Measurements from ENCODE around the gene ATPAF1.
A peak's percentile ranks its signal among the peaks of the same experiment; 100 is the strongest.

ATPAF1 gene

GRCh38 chr1:46689356-46689755, 21.2 kb upstream of the ATPAF1 start:
- no peak overlapping the region for H3K27ac ChIP-seq
- no peak overlapping the region for H3K4me2 ChIP-seq (ENCODE audit: low read length)
- no peaks in the 10 kb centered on the region for H3K36me3 ChIP-seq (ENCODE audit: control insufficient read depth, insufficient read depth, low read length)
- TF ChIP-seq CTCF (IDR thresholded peaks at IDR 0.05): no peak
- no peak overlapping the region for H2AFZ ChIP-seq
- H3K9me3 ChIP-seq (ENCODE audit: control insufficient read depth, low read length): no peaks in the 10 kb centered on the region
- H3K27me3 ChIP-seq (ENCODE audit: control insufficient read depth, insufficient read depth, low read length): no peaks in the 10 kb centered on the region
- no peak overlapping the region for H3K9ac ChIP-seq
- no peaks in the 10 kb centered on the region for H3K79me2 ChIP-seq
- peaks cover 23% of the 10 kb centered on the region for H3K4me1 ChIP-seq
- no peak overlapping the region for H3K4me3 ChIP-seq (ENCODE audit: low read depth, low read length)

DNA sequence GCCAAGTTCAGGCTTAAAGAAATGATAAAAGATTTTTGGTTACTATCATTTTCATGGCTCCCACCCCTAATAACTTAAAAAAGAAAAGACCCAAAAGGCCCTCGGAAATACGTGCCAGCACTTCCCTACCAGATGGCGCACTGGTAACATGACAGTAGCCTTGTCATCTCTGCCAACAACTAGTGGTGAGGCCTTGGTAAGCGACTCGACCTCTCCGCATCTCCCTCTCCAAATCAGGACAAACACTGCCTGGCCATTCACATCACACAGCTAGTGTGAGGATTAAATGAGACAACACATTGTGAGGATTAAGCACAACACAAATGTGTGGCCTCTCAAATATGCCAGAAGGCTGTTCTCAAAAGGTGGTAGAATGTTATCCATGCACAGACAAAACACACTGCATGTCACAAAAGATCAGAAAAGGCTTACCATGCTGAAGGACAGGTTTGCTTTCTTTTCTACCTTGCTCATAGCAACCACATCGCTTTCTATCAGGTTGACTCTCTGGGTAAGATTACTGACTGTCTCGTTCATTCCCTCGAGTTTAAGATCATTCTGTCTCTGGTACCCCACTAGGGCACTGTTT, 19.9 kb upstream of the ATPAF1 start:
- peaks cover 25% of the 10 kb centered on the region for H3K4me1 ChIP-seq
- no peak overlapping the region for H3K4me3 ChIP-seq (ENCODE audit: low read depth, low read length)
- H3K9me3 ChIP-seq (ENCODE audit: control insufficient read depth, low read length): no peaks in the 10 kb centered on the region
- peak overlapping the region; percentile 55 for H3K4me2 ChIP-seq (ENCODE audit: low read length)
- H3K79me2 ChIP-seq: no peaks in the 10 kb centered on the region
- no peak overlapping the region for H2AFZ ChIP-seq
- no peak overlapping the region for H3K9ac ChIP-seq
- H3K27me3 ChIP-seq (ENCODE audit: control insufficient read depth, insufficient read depth, low read length): no peaks in the 10 kb centered on the region
- H3K27ac ChIP-seq: no peak overlapping the region
- H3K36me3 ChIP-seq (ENCODE audit: control insufficient read depth, insufficient read depth, low read length): no peaks in the 10 kb centered on the region
- no peak for TF ChIP-seq CTCF (IDR thresholded peaks at IDR 0.05)

DNA sequence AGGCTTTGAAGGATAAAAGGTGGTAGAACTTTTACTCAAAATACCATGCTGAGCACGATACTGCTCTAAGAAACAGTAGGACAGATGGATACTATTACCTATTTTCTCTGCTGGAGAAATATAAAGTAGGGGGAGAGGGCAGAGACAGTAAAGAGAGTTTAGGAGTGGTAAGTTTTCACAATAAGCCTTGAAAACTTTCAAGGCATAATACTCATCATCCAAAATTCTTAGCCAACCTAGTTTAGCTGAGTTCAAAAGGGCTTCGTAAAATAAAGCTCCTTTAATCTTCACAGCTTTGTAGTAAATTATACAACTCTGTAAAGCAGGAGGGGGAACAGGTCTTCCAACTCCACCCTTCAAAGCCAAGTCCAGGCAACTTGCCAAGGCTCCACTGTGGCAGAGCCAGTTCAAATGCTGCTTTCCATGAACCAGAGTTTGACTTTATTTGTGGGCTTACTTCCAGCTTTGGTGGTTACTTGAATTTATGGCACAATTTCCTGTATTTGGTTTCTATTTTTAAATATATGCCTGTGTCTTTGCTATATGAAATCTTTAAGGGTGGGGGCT, 19.0 kb upstream of the ATPAF1 start:
- H3K79me2 ChIP-seq: no peaks in the 10 kb centered on the region
- H3K9me3 ChIP-seq (ENCODE audit: control insufficient read depth, low read length): no peaks in the 10 kb centered on the region
- H3K9ac ChIP-seq: no peak overlapping the region
- no peak overlapping the region for H2AFZ ChIP-seq
- peak overlapping the region; percentile 27 for H3K4me3 ChIP-seq (ENCODE audit: low read depth, low read length)
- H3K27ac ChIP-seq: peak overlapping the region; percentile 32
- H3K27me3 ChIP-seq (ENCODE audit: control insufficient read depth, insufficient read depth, low read length): no peaks in the 10 kb centered on the region
- peaks cover 17% of the 10 kb centered on the region for H3K4me1 ChIP-seq
- no peaks in the 10 kb centered on the region for H3K36me3 ChIP-seq (ENCODE audit: control insufficient read depth, insufficient read depth, low read length)
- H3K4me2 ChIP-seq (ENCODE audit: low read length): peak overlapping the region; percentile 55
- TF ChIP-seq CTCF (IDR thresholded peaks at IDR 0.05): no peak

- Histone ChIP-seq H3K9me3 (ENCODE audit: control insufficient read depth, low read length) (no peaks in the 10 kb centered on the region), H3K4me1 (peaks cover 15% of the 10 kb centered on the region), H3K27me3 (ENCODE audit: control insufficient read depth, insufficient read depth, low read length) (no peaks in the 10 kb centered on the region), H3K27ac (no peak overlapping the region), H2AFZ (no peak overlapping the region), H3K79me2 (no peaks in the 10 kb centered on the region), H3K9ac (no peak overlapping the region), H3K4me3 (ENCODE audit: low read depth, low read length) (no peak overlapping the region), H3K36me3 (ENCODE audit: control insufficient read depth, insufficient read depth, low read length) (no peaks in the 10 kb centered on the region), H3K4me2 (ENCODE audit: low read length) (peak overlapping the region; percentile 34)
- no peak for TF ChIP-seq CTCF (IDR thresholded peaks at IDR 0.05)
Observed at GRCh38 chr1:46686255-46686654, 18.1 kb upstream of the ATPAF1 start.

- TF ChIP-seq CTCF (IDR thresholded peaks at IDR 0.05): no peak
- no peaks in the 10 kb centered on the region for H3K9me3 ChIP-seq (ENCODE audit: control insufficient read depth, low read length)
- H2AFZ ChIP-seq: no peak overlapping the region
- no peak overlapping the region for H3K9ac ChIP-seq
- H3K27me3 ChIP-seq (ENCODE audit: control insufficient read depth, insufficient read depth, low read length): no peaks in the 10 kb centered on the region
- H3K4me1 ChIP-seq: peaks cover 15% of the 10 kb centered on the region
- no peak overlapping the region for H3K4me3 ChIP-seq (ENCODE audit: low read depth, low read length)
- peak overlapping the region; percentile 26 for H3K27ac ChIP-seq
- peak overlapping the region; percentile 13 for H3K4me2 ChIP-seq (ENCODE audit: low read length)
- no peaks in the 10 kb centered on the region for H3K36me3 ChIP-seq (ENCODE audit: control insufficient read depth, insufficient read depth, low read length)
- no peaks in the 10 kb centered on the region for H3K79me2 ChIP-seq
Observed at GRCh38 chr1:46684670-46685069, 16.5 kb upstream of the ATPAF1 start.

Measured in parathyroid adenoma (tissue), 2 donors.